ENCODE results near the gene PPP1R10.

- TF ChIP-seq CTCF (IDR thresholded peaks at IDR 0.05) (no peak), POLR2A (IDR thresholded peaks at IDR 0.05) (no peak), EP300 (IDR thresholded peaks at IDR 0.05) (no peak)
Observed at GRCh38 chr6:30615958-30616810, 859 bp downstream of the PPP1R10 start.
